ENCODE measurements around the gene DRAM1.

- no peak for TF ChIP-seq CTCF (optimal IDR thresholded peaks at IDR 0.05 in 1 of 3, IDR thresholded peaks at IDR 0.05 in 1 of 3, conservative IDR thresholded peaks at IDR 0.05 in 1 of 3; ENCODE audit: extremely low read depth in 1 of 3, insufficient read depth in 2 of 3, low read length in 3 of 3)
- TF ChIP-seq EZH2 (IDR thresholded peaks at IDR 0.05; ENCODE audit: low read length): no peak
These were observed 25.3 kb downstream of the DRAM1 start for GRCh38 chr12:101902641-101903040.

Measured in keratinocyte (primary cell).